Sigmoid colon (tissue), 7 donors: Measurements from ENCODE around the gene ADAD2. TPM values are rescaled to one million over a fixed set of nuclear protein-coding genes. Genes with fewer than 3 reads are reported as not detected.

Experiments used
- DNase-seq: peaks from one replicate; pipeline ENCODE4 v3.0.0-alpha.2; 2019
- H3K27ac ChIP-seq, 4 donors: fragments of 200-600 bp; sonication (generic); one replicate each; pipeline ENCODE4 v1.5.1; 2016 to 2019; ENCODE audit warnings: mild to moderate bottlenecking in 1 of 4
- H3K27me3 ChIP-seq, 3 donors: fragments of 200-600 bp; sonication (generic); one replicate each; pipeline ENCODE4 v1.5.1; 2019; ENCODE audit warnings: mild to moderate bottlenecking in 1 of 3
- H3K36me3 ChIP-seq, 4 donors: fragments of 200-600 bp; sonication (generic); one replicate each; pipeline ENCODE4 v1.5.1; 2016 to 2019
- H3K4me1 ChIP-seq, 4 donors: fragments of 200-600 bp; sonication (generic); one replicate each; pipeline ENCODE4 v1.5.1; 2017 to 2019
- H3K4me3 ChIP-seq, 4 donors: fragments of 200-600 bp; sonication (generic); one replicate each; pipeline ENCODE4 v1.5.1; 2017 to 2019; ENCODE audit warnings: mild to moderate bottlenecking in 2 of 4, moderate library complexity in 1 of 4
- H3K9me3 ChIP-seq, 4 donors: fragments of 200-600 bp in 3 of 4; sonication (generic) in 3 of 4; one replicate each; pipeline versions ENCODE4 v1.5.1 to v1.6.1; 2013 to 2019
- CTCF ChIP-seq, 4 experiments: fragments of 450-650 bp in 3 of 4; fragments of 200-600 bp in 1 of 4; IDR thresholded peaks; one replicate each; pipeline ENCODE4 v1.5.1; 2016 to 2019; ENCODE audit warnings: antibody characterized with exemption in 4 of 4, mild to moderate bottlenecking in 3 of 4, moderate library complexity in 2 of 4
- EP300 ChIP-seq, 4 donors: sonication (generic); formaldehyde crosslinking; IDR thresholded peaks; one replicate each; pipeline ENCODE4 v1.6.1; 2017; ENCODE audit warnings: antibody characterized with exemption in 4 of 4
- POLR2A ChIP-seq, 2 donors: fragments of 450-650 bp; IDR thresholded peaks; one replicate each; pipeline ENCODE4 v1.6.1; 2016; ENCODE audit warnings: antibody characterized with exemption in 2 of 2, mild to moderate bottlenecking in 2 of 2, moderate library complexity in 2 of 2
- POLR2AphosphoS5 ChIP-seq, 4 donors: sonication (generic); formaldehyde crosslinking; IDR thresholded peaks; one replicate each; pipeline ENCODE4 v1.6.1; 2017; ENCODE audit warnings: antibody characterized with exemption in 4 of 4
- WGBS, 2 donors: extraction: QIAGEN DNeasy Blood & Tissue Kit; methylation state at CpG; one replicate each; pipeline ENCODE4 v1.1.7; 2013; 5-methylcytosine and 5-hydroxymethylcytosine counted together
- intact Hi-C: fragments of 100-400 bp; cut with DNase I; formaldehyde crosslinking; loops from one replicate; pipeline ENCODE4 v1.15.1; 2023
- polyA plus RNA-seq, 3 donors: library from polyadenylated mRNA; stranded (reverse); fragments of 200-250 nt; gene quantifications; one replicate each; pipeline ENCODE4 v1.2.3, GENCODE V29; 2013
- total RNA-seq, 4 donors: library from RNA; depleted of rRNA; stranded (reverse); fragments of >200 nt; gene quantifications; one replicate each; pipeline ENCODE4 v1.1.0, GENCODE V29; 2016
- donor health status: healthy with polysubstance abuse.
- donor health status: Bipolar disorder and iron deficiency.
- donor health status: healthy.

Gene ADAD2
- total and polyA plus RNA-seq, 7 donors, result 0.29 to 0.83 (median 0.36) TPM; not detected in 4

- H3K9me3 ChIP-seq, result no peaks in the 10 kb centered on the region
- H3K27me3 ChIP-seq, result peaks cover 0 to 12% (median 0%) of the 10 kb centered on the region in 3 donors
- no peaks in the 10 kb centered on the region for H3K36me3 ChIP-seq
- intact Hi-C loops, result loop anchor here (5.0 kb wide), 1 partner anchor 227 kb away; the partner anchor contains the start of gene NECAB2
- no peaks in the 10 kb centered on the region for H3K4me1 ChIP-seq
- WGBS, 2 donors, result 65 to 81% methylated on average over 34 of the region's 34 CpGs
- no peak for TF ChIP-seq POLR2A (IDR thresholded peaks at IDR 0.05)
- no peak for TF ChIP-seq CTCF (IDR thresholded peaks at IDR 0.05)
- TF ChIP-seq POLR2AphosphoS5 (IDR thresholded peaks at IDR 0.05), result no peak
- TF ChIP-seq EP300 (IDR thresholded peaks at IDR 0.05), result no peak
- no peak overlapping the region for H3K27ac ChIP-seq
- no peak overlapping the region for H3K4me3 ChIP-seq
- no peak for DNase-seq
Measured at GRCh38 chr16:84194470-84195200, 3.7 kb downstream of the ADAD2 start.

DNA sequence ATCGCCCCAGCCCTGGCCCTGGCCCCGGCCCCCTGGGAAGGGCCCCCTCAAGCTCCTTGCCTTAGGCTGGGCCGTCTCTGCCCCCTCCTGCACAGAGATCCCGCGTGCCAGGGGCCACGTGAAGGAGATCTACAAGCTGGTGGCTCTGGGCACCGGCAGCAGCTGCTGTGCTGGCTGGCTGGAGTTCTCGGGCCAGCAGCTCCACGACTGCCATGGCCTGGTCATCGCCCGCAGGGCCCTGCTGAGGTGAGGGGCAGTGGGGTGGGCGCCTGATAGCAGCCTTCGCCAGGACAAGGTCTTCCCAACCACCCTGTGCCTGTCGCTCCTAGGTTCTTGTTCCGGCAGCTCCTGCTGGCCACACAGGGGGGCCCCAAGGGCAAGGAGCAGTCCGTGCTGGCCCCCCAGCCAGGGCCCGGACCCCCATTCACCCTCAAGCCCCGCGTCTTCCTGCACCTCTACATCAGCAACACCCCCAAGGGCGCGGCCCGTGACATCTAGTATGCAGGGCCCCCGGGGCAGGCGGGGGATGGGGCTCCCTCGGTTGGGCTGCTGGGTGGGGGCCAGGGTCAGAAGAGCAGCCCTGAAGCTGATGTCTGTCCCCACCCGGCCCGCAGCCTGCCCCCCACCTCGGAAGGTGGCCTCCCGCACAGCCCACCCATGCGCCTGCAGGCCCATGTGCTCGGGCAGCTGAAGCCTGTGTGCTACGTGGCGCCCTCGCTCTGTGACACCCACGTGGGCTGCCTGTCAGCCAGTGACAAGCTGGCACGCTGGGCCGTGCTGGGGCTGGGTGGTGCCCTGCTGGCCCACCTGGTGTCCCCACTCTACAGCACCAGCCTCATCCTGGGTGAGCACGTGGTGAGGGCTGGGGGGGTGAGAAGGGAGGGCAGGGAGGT, 4.5 kb downstream of the ADAD2 start:
- TF ChIP-seq POLR2A (IDR thresholded peaks at IDR 0.05) (no peak), EP300 (IDR thresholded peaks at IDR 0.05) (no peak), POLR2AphosphoS5 (IDR thresholded peaks at IDR 0.05) (no peak), CTCF (IDR thresholded peaks at IDR 0.05) (no peak)
- 84% methylated on average over 38 of the region's 38 CpGs for WGBS, 2 donors
- no peaks in the 10 kb centered on the region for H3K36me3 ChIP-seq
- no peak overlapping the region for H3K4me3 ChIP-seq
- H3K4me1 ChIP-seq, result no peaks in the 10 kb centered on the region
- no peaks in the 10 kb centered on the region for H3K9me3 ChIP-seq
- peaks cover 0 to 12% (median 0%) of the 10 kb centered on the region in 3 donors for H3K27me3 ChIP-seq
- no peak for DNase-seq
- intact Hi-C loops, result no loop called here
- H3K27ac ChIP-seq, result no peak overlapping the region

GRCh38 chr16:84196101-84196500, 5.1 kb downstream of the ADAD2 start:
- 89 to 92% methylated on average over 16 of the region's 16 CpGs for WGBS, 2 donors
- intact Hi-C loops, result no loop called here
- H3K27ac ChIP-seq, result no peak overlapping the region

More at GRCh38 chr16:84196101-84196500, 5.1 kb downstream of the ADAD2 start:
- Histone ChIP-seq H3K4me1 (no peaks in the 10 kb centered on the region), H3K36me3 (no peaks in the 10 kb centered on the region), H3K27me3 (peaks cover 0 to 12% (median 0%) of the 10 kb centered on the region in 3 donors), H3K4me3 (no peak overlapping the region), H3K9me3 (no peaks in the 10 kb centered on the region)
- TF ChIP-seq POLR2A (IDR thresholded peaks at IDR 0.05) (no peak), POLR2AphosphoS5 (IDR thresholded peaks at IDR 0.05) (no peak), EP300 (IDR thresholded peaks at IDR 0.05) (no peak), CTCF (IDR thresholded peaks at IDR 0.05) (no peak)
- no peak for DNase-seq
